Nucleus accumbens (tissue), 56 donors: ENCODE results near the gene MAL.
A peak's percentile ranks its signal among the peaks of the same experiment; 100 is the strongest.

ENCODE experiments used
- DNase-seq, 56 donors: peaks; one replicate each; lab custom pipeline; 2025; lab: John Stamatoyannopoulos, UW

MAL gene

GRCh38 chr2:95025406-95026319 is at the start of gene MAL:
TSS of gene MAL (plus strand) at chr2:95025708. CDS start at chr2:95025793, 85 bp downstream.
- DNase-seq, result peak in 47 of 56 donors; percentile 31 to 87 (median 71)

DNA sequence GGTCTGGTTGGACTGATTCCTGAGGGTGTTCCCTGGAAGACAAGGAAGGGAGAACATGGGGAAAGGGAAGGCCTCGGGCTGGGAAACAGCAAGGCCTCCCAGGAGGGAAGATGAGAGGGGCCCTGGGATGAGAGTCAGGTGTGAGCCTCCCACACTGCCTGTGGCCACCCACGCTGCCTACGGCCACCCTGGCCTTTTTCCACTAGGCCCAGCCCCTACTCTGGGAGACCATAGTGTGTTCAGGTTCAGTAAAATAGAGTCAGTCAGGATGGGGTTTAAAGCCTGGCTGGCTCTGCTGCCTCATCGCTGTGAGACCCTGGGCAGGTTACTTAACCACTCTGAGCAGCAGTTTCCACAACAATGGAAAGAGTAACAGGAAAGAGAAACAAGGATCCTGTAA is 47.7 kb upstream of the MAL start:
- DNase-seq, result no peak

- no peak for DNase-seq
Measured at GRCh38 chr2:94978917-94979316, 46.6 kb upstream of the MAL start.

GRCh38 chr2:94979406-94980375 is 45.8 kb upstream of the MAL start:
- no peak for DNase-seq

- no peak for DNase-seq
Measured at GRCh38 chr2:94980406-94980805, 45.1 kb upstream of the MAL start.

GRCh38 chr2:94982156-94982555 is 43.4 kb upstream of the MAL start:
- DNase-seq, result no peak

DNA sequence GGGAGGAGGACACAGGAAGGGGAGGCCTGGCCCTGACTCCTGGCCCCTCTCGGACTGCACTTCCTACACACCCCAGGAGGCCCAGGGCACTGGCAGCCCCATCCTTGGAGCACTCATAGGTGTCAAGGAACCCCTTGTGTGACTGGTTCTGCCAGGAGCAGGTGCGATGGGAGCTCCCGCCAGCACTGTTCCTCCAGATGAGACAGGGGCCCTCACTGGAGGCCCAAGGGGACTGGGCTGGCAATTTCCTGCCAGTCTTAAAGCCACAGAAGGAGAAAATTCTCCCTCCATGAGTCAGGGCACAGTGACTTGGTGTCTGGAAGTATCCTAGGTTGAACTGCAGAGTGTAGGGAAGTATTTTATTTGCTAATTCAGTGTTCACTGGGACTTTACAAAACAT is 42.8 kb upstream of the MAL start:
- DNase-seq, result no peak

- DNase-seq, result no peak
Measured at GRCh38 chr2:94984964-94985575, 40.4 kb upstream of the MAL start.

GRCh38 chr2:94985636-94986035 is 39.9 kb upstream of the MAL start:
- no peak for DNase-seq

DNA sequence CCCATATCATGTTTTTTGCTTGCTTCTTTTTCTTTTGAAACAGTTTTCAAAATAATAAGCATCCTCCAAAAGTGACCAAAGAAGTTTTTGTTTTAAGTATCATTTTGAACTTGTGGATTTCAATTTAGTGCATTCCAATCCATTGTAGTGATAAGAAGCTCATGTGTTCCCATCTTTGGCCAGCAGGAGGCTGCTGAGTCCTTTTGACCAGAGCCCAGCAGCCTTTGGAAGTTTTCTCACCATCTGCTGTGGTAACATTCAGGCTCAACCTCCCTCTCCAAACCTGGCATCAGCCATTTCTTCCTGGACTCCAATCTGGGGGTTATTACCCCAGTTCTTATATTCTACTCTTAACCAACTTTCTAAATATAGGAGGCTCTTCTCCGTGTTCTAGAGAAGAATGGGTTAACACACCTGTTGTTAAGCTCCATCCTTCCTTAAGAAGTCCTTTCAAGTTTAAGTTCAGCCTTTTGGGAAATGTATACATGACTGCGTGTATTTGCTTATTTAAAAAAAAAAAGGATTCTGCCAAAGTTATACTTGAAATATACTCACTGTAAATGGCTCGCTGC is 39.0 kb upstream of the MAL start:
- peak in 30 of 56 donors; percentile 7 to 82 (median 31) for DNase-seq

GRCh38 chr2:94987074-94988020 is 38.2 kb upstream of the MAL start:
- DNase-seq, result no peak

DNA sequence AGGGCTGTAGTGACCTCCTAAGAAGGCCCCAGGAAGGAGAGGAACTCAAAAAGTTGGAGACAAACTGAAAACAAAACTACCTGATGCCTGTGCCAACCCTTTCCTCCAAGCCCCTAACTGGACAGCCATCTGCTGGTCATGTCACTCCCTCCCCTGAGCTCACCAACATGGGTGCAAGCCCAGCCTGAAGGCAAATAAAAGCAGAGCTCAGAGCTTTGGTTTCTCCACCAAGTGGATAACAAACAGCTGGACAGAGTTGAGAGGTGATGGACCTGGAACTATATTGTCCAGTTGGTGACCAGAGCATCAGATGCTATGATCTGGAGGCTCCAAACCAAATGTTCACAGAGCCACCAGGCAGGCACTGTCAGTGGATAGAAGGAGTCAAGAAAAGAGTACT is 34.6 kb upstream of the MAL start:
- no peak for DNase-seq

DNA sequence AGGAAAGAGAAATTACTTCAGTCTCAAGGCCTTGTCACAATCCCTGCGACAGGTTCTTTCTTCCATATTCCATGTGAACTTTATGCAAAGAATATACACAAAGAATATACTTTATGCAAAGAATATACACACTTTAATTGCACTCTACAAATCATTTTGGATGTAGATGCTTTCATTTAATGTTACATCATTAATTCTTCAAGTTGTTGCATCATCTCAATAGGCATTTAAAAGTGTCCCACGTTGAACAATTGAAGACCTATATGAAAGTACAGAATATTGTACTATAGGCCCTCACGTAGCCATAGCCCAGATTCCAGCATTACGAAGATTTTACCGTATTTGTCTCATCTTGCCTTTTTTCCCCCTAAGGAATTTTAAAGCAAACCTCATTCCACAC is 33.1 kb upstream of the MAL start:
- DNase-seq, result no peak

DNA sequence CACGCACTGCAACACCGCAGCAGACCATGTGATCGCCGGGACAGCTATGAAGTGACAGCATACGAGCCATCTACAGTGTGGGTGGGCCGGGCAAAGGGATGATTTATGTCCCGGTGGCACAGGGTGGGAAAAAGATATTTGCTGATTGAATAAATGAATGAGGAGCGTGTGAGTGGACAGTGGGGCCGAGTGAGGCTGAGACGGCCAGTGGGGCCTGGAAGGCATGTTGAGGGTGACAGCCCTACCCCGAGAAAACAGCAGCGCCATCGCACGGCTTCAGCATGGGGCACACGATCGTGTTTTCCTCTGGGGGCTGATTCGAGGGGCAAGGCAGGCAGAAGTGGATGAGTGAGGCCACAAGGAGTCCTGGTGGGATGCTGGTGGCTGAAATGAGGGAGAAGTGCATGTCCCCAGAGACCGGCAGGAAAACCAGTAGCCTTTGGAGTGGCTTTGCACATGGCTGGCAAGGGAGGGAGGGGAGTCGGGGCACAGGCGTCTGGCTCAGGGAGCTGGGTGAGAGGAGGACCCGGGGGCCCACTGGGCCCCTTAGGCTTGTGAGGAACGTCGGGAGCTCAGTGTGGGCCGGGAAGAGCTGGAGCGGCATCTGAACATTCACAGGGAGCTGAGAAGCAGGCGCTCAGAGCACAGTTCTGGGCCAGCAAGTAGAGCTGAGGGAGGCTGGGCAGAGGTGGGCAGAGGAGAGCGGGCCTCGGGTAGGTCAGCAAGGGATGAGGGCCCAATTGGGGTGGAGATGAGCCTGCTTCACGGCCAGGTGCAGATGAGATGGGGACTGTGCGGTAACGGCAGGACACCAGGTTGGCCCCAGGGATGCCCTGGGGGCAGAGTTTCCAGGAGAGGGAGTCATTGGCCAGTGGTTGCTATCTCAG is 32.1 kb upstream of the MAL start:
- DNase-seq, result no peak

- DNase-seq, result no peak
Measured at GRCh38 chr2:94994063-94994913, 31.2 kb upstream of the MAL start.

DNA sequence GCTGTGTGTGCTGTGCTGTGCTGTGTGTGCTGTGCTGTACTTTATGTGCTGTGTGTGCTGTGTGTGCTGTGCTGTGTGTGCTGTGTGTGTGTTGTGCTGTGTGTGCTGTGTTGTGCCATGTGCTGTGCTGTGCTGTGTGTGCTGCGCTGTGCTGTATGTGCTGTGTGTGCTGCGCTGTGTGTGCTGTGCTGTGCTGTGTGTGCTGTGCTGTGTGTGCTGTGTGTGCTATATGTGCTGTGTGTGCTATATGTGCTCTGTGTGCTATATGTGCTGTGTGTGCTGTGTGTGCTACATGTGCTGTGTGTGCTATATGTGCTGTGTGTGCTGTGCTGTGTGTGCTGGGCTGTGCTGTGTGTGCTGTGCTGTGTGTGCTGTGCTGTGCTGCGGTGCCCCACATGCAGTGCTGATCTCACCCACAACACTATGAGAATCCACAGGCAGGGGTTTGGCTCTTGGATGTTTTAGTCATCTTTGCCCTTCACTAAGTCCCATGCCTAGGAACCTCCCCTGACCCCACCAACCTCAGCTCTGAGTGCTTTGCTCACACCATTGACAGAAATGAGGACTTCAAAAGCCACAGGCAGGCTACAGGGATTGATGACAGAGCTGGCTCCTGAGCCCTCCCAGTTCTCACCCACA is 30.5 kb upstream of the MAL start:
- no peak for DNase-seq
